GM19395 (cell line): Measurements from ENCODE around the gene BICDL2.
A peak's percentile ranks its signal among the peaks of the same experiment; 100 is the strongest.

Experiments used
- ATAC-seq: cut with Tn5 transposase; IDR thresholded peaks from one replicate; pipeline ENCODE4 v1.9.1; 2021; ENCODE audit warnings: mild to moderate bottlenecking, moderate library complexity; ENCODE audit not compliant: unreplicated experiment

BICDL2 gene

GRCh38 chr16:3026609-3027488, 9.9 kb downstream of the BICDL2 start:
- ATAC-seq, result no peak

- no peak for ATAC-seq
Observed at GRCh38 chr16:3026003-3026378, 10.8 kb downstream of the BICDL2 start.

GRCh38 chr16:3025032-3026002, 11.4 kb downstream of the BICDL2 start:
- ATAC-seq, result no peak

- peak; percentile 76 for ATAC-seq
Observed at GRCh38 chr16:3023669-3024478, 12.9 kb downstream of the BICDL2 start, which contains the start of the genes HCFC1R1 and THOC6. Gene HCFC1R1, minus strand, starts transcription at chr16:3023942. Its CDS starts 1 bp downstream, at chr16:3023941. Gene THOC6, plus strand, starts transcription at chr16:3024035. Its CDS starts 292 bp downstream, at chr16:3024327.

GRCh38 chr16:3023415-3023668, 13.4 kb downstream of the BICDL2 start:
- ATAC-seq, result no peak

- no peak for ATAC-seq
Observed at GRCh38 chr16:3022684-3023414, 13.9 kb downstream of the BICDL2 start.

- no peak for ATAC-seq
Observed at GRCh38 chr16:3022208-3022683, 14.5 kb downstream of the BICDL2 start.

- ATAC-seq, result no peak
Observed at GRCh38 chr16:3021449-3022207, 15.1 kb downstream of the BICDL2 start.

GRCh38 chr16:3020604-3021448, 15.9 kb downstream of the BICDL2 start:
- ATAC-seq, result no peak

- no peak for ATAC-seq
Observed at GRCh38 chr16:3020247-3020603, 16.5 kb downstream of the BICDL2 start, which contains the start of gene TNFRSF12A. Gene TNFRSF12A, plus strand, starts transcription at chr16:3020368. Its CDS starts 30 bp downstream, at chr16:3020398.

GRCh38 chr16:3019594-3020246, 17.0 kb downstream of the BICDL2 start:
- ATAC-seq, result no peak

- ATAC-seq, result no peak
Observed at GRCh38 chr16:3017794-3018506, 18.8 kb downstream of the BICDL2 start, which contains the start of gene CLDN6. Gene CLDN6, minus strand, starts transcription at chr16:3018183. Its CDS starts 2,162 bp downstream, at chr16:3016021.

- no peak for ATAC-seq
Observed at GRCh38 chr16:3017344-3017743, 19.4 kb downstream of the BICDL2 start.

GRCh38 chr16:3015865-3016521, 20.8 kb downstream of the BICDL2 start:
- no peak for ATAC-seq

GRCh38 chr16:3014971-3015370, 21.8 kb downstream of the BICDL2 start:
- no peak for ATAC-seq

- no peak for ATAC-seq
Observed at GRCh38 chr16:3013998-3014690, 22.6 kb downstream of the BICDL2 start.
